AG04449 (cell line): ENCODE data around the gene ELP2.

ENCODE experiments used
- CTCF ChIA-PET: fragments of 350-600 bp; formaldehyde crosslinking; extraction: SDS; loops from one replicate; lab custom pipeline; 2021; ENCODE audit warnings: antibody characterized with exemption; lab: Yijun Ruan, JAX
- POLR2A ChIA-PET: fragments of 400-600, 350-600 bp; formaldehyde crosslinking; extraction: SDS; loops from one replicate; lab custom pipeline; 2020; ENCODE audit warnings: antibody characterized with exemption, inconsistent platforms; lab: Yijun Ruan, JAX
- DNase-seq: peaks from one replicate; pipeline ENCODE4 v3.0.0-alpha.2; 2010; ENCODE audit warnings: low read depth, low spot score
- H3K4me3 ChIP-seq: 2 replicates; pipeline ENCODE4 v1.5.1; 2011; ENCODE audit warnings: low read depth, mild to moderate bottlenecking, control low read depth, low read length
- CTCF ChIP-seq: IDR thresholded peaks from one replicate; pipeline ENCODE4 v1.5.1; 2011; ENCODE audit warnings: mild to moderate bottlenecking, moderate library complexity, low read length, control low read depth, inconsistent platforms; ENCODE audit not compliant: insufficient read depth; ENCODE audit errors: missing control alignments

The ELP2 gene

GRCh38 chr18:36185901-36186460 lies 56.3 kb downstream of the ELP2 start:
- ChIA-PET CTCF (interaction anchor here (1.0 kb wide), 1 partner anchor 99 kb away, joined by 3 read pairs; no protein-coding TSS in a partner anchor), POLR2A (no interaction called here)
- H3K4me3 ChIP-seq: peak overlapping the region; percentile 72
- TF ChIP-seq CTCF: no peak
- DNase-seq: no peak

DNA sequence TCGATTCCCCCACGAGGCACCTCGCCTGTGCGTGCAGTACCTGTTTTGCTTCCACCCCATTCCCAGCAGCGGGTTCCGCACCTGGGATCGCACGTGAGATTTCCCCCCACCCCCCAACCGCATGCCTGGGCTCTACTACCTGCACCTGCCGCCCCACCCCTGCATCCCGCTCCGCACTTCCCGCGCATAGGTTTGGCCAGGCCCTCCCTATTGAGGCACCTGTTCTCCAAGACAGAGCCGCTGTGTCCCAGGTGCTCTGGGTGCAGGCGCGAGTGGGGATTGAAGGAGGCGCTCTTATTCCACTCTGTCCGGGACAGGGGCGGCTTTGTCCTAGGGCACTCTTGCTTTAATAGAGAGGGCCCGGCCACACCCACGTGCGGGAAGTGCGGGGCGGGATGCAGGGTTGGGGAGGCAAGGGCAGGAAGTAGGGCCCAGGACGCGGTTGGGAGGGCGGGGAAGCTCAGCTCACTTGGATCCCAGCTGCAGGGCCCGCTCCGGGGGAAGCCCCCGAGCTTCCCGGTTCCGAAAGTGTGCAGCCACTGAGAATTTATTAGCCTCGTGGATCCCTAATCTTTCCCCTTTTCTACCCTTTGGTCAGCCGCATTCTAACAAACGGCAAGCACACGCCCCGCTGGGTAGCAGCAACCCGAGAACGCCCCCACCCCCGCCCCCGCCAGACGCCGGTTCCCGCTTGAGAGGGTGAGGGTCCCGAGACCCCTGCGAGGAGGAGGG lies 56.9 kb downstream of the ELP2 start:
- CTCF ChIA-PET: interaction anchor here (1.0 to 1.8 kb wide), 3 partner anchors 13 to 98 kb away, joined by 3 to 10 read pairs (median 3); no protein-coding TSS in a partner anchor
- no peak for DNase-seq
- no peak for TF ChIP-seq CTCF
- POLR2A ChIA-PET: no interaction called here
- H3K4me3 ChIP-seq: peak overlapping the region; percentile 72

DNA sequence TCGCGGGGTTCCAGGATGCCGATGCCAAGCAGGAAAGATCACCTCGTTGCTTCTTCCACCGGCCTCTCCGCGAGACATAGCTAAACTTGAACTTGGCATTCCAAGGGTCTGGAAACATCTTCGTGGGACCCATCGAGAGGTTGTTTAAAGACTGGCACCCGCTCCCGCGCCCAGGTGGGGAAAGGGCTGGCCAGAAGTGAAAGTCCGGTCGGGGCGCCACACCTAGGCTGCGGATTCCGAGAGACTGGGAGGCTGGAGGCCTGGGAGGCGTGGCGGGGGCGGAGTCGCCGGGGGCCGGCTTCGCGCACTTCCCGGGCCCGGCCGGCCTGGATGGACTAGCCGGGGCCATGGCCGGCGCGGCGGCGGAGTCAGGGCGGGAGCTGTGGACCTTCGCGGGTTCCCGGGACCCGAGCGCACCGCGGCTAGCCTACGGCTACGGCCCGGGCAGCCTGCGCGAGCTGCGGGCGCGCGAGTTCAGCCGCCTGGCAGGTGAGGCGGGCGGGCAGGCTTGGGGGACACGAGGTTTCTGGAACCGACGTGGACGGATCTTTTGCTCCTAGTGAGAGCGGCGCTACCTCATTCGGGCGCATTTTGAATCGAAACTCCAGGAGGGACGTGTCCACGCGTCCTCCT lies 57.6 kb downstream of the ELP2 start, which contains the start of gene MOCOS:
MOCOS (plus strand) TSS at position 305 of the 633 bp plus-strand sequence; CDS start at position 348, 43 bp downstream.
- POLR2A ChIA-PET: no interaction called here
- no peak for TF ChIP-seq CTCF
- DNase-seq: no peak
- CTCF ChIA-PET: interaction anchor here (1.3 to 1.8 kb wide), 2 partner anchors 12 to 89 kb away, joined by 3 to 10 read pairs; no protein-coding TSS in a partner anchor
- peak within 1 kb of the TSS; percentile 72 for H3K4me3 ChIP-seq

- no peak for TF ChIP-seq CTCF
- peak overlapping the region; percentile 72 for H3K4me3 ChIP-seq
- CTCF ChIA-PET: interaction anchor here (1.3 to 1.8 kb wide), 3 partner anchors 9 to 90 kb away, joined by 3 to 10 read pairs (median 5); no protein-coding TSS in a partner anchor
- POLR2A ChIA-PET: no interaction called here
- DNase-seq: no peak
Observed at GRCh38 chr18:36187826-36188721, 58.4 kb downstream of the ELP2 start.

GRCh38 chr18:36188916-36189315 lies 59.2 kb downstream of the ELP2 start:
- DNase-seq: no peak
- ChIA-PET CTCF (interaction anchor here (1.5 to 1.8 kb wide), 2 partner anchors 8 to 10 kb away, joined by 5 to 10 read pairs; no protein-coding TSS in a partner anchor), POLR2A (no interaction called here)
- H3K4me3 ChIP-seq: no peak overlapping the region
- no peak for TF ChIP-seq CTCF
